Endothelial cell of umbilical vein (primary cell): Measurements from ENCODE around the gene ZNF821. TPM values are rescaled to one million over a fixed set of nuclear protein-coding genes. Genes with fewer than 3 reads are reported as not detected.

Source experiments
- BruUV-seq: library from RNA; stranded (reverse); fragments of 400-500 nt; replicated peaks from 2 replicates; lab custom pipeline; 2021; lab: Mats Ljungman, UMichigan
- CTCF ChIA-PET: fragments of 300-600, 350-600 bp; sonication (Branson Sonifier 250); formaldehyde crosslinking; loops from one replicate; lab custom pipeline; 2021; ENCODE audit warnings: antibody characterized with exemption, inconsistent platforms; lab: Charles Lee
- POLR2A ChIA-PET: fragments of 300-600, 350-600 bp; sonication (Branson Sonifier 250); formaldehyde crosslinking; loops from one replicate; lab custom pipeline; 2021; ENCODE audit warnings: antibody characterized with exemption, inconsistent platforms; lab: Charles Lee
- DNase-seq: peaks from one replicate; pipeline ENCODE4 v3.0.0-alpha.2; 2011; ENCODE audit warnings: low read depth, low spot score
- FAIRE-seq: peaks from 2 replicates; lab custom pipeline; 2011; peaks lifted over from hg19 to GRCh38; lab: Jason Lieb, UNC
- H2AFZ ChIP-seq: 2 replicates; pipeline ENCODE4 v1.6.0; 2012; ENCODE audit warnings: low read depth, low read length, control low read depth, inconsistent platforms
- H3K27ac ChIP-seq: 2 replicates; pipeline ENCODE4 v1.5.1; 2011; ENCODE audit warnings: low read depth, mild to moderate bottlenecking, control low read depth, low read length, moderate library complexity; ENCODE audit not compliant: insufficient read depth
- H3K27me3 ChIP-seq, 2 experiments: 2 replicates each; pipeline versions ENCODE4 v1.6.0 to v1.6.1; 2011; ENCODE audit warnings: low read length in 2 of 2, mixed read lengths in 1 of 2; ENCODE audit not compliant: control insufficient read depth in 2 of 2, insufficient read depth in 2 of 2
- H3K36me3 ChIP-seq, 2 experiments: 2 replicates in 1 of 2; 3 replicates in 1 of 2; pipeline ENCODE4 v1.5.1; 2011; ENCODE audit warnings: low read length in 2 of 2, mild to moderate bottlenecking in 1 of 2, moderate library complexity in 1 of 2; ENCODE audit not compliant: control insufficient read depth in 2 of 2, insufficient read depth in 2 of 2; ENCODE audit errors: extremely low read depth in 1 of 2
- H3K4me1 ChIP-seq: 3 replicates; pipeline ENCODE4 v1.5.1; 2011; ENCODE audit warnings: mild to moderate bottlenecking, low read length; ENCODE audit not compliant: control insufficient read depth, insufficient read depth; ENCODE audit errors: extremely low read depth
- H3K4me2 ChIP-seq: 2 replicates; pipeline ENCODE4 v1.6.1; 2011; ENCODE audit warnings: low read length, control low read depth, mixed read lengths; ENCODE audit not compliant: insufficient read depth
- H3K4me3 ChIP-seq, 3 experiments: fragments of 200-600 bp in 1 of 3; sonication (generic), shearing (Covaris generic) in 1 of 3; replicated peaks in 1 of 3; 2 replicates each; pipeline ENCODE4 v1.5.1; 2011 to 2016; ENCODE audit warnings: control low read depth in 3 of 3, low read length in 3 of 3, mild to moderate bottlenecking in 2 of 3, inconsistent platforms in 1 of 3, low read depth in 1 of 3, moderate library complexity in 1 of 3; ENCODE audit not compliant: insufficient read depth in 1 of 3
- H3K79me2 ChIP-seq: 2 replicates; pipeline ENCODE4 v1.6.0; 2012; ENCODE audit warnings: low read length, inconsistent platforms; ENCODE audit not compliant: control insufficient read depth, insufficient read depth
- H3K9ac ChIP-seq: replicated peaks from 2 replicates; pipeline ENCODE3; 2011; ENCODE audit warnings: low read length, control low read depth; ENCODE audit not compliant: insufficient read depth; ENCODE audit errors: extremely low read depth
- H3K9me1 ChIP-seq: replicated peaks from 3 replicates; pipeline ENCODE4 v1.6.0; 2011; ENCODE audit warnings: mild to moderate bottlenecking, low read length; ENCODE audit not compliant: control insufficient read depth, insufficient read depth; ENCODE audit errors: extremely low read depth
- H3K9me3 ChIP-seq: replicated peaks from 2 replicates; pipeline ENCODE4 v1.5.1; 2012; ENCODE audit warnings: low read length, inconsistent platforms; ENCODE audit not compliant: control insufficient read depth, insufficient read depth
- H4K20me1 ChIP-seq: replicated peaks from 2 replicates; pipeline ENCODE3; 2011; ENCODE audit warnings: mild to moderate bottlenecking, low read length; ENCODE audit not compliant: control insufficient read depth, insufficient read depth; ENCODE audit errors: extremely low read depth
- EZH2 ChIP-seq: IDR thresholded peaks from 2 replicates; pipeline ENCODE4 v1.6.1; 2012; ENCODE audit warnings: borderline replicate concordance, low read depth, mild to moderate bottlenecking, moderate library complexity, low read length, inconsistent platforms; ENCODE audit not compliant: severe bottlenecking
- FOS ChIP-seq: IDR thresholded peaks from 2 replicates; pipeline ENCODE4 v1.6.1; 2011; ENCODE audit warnings: mild to moderate bottlenecking, low read length, moderate library complexity, borderline replicate concordance; ENCODE audit not compliant: insufficient read depth
- GATA2 ChIP-seq: IDR thresholded peaks from 2 replicates; pipeline ENCODE4 v1.7.0; 2011; ENCODE audit warnings: low read depth, mild to moderate bottlenecking, moderate library complexity, mixed read lengths, low read length; ENCODE audit not compliant: insufficient read length, insufficient read depth
- JUN ChIP-seq: IDR thresholded peaks from 2 replicates; pipeline ENCODE4 v1.6.1; 2011; ENCODE audit warnings: borderline replicate concordance, low read depth; ENCODE audit not compliant: insufficient read length, insufficient read depth
- MAX ChIP-seq: IDR thresholded peaks from 2 replicates; pipeline ENCODE4 v1.6.1; 2011; ENCODE audit not compliant: insufficient read depth, insufficient read length
- MYC ChIP-seq: IDR thresholded peaks from one replicate; pipeline ENCODE4 v1.6.1; 2011; ENCODE audit warnings: mild to moderate bottlenecking, low read depth, low read length
- POLR2A ChIP-seq: IDR thresholded peaks from 2 replicates; pipeline ENCODE4 v1.6.1; 2012; ENCODE audit warnings: low read depth, mild to moderate bottlenecking, control low read depth, low read length
- POLR2AphosphoS5 ChIP-seq: IDR thresholded peaks from 2 replicates; pipeline ENCODE4 v1.6.1; 2012; ENCODE audit warnings: low read depth, mild to moderate bottlenecking, control low read depth, low read length, moderate library complexity; ENCODE audit not compliant: insufficient read depth
- dilution Hi-C: fragments of 300-500 bp; cut with MboI; formaldehyde crosslinking; loops from one replicate; pipeline ENCODE4 v1.15.0; 2019; ENCODE audit warnings: low sequenced_read_pairs; ENCODE audit not compliant: extremely low pct_ligation_motif_present
- intact Hi-C: fragments of 100-400 bp; cut with micrococcal nuclease; formaldehyde crosslinking; loops from one replicate; pipeline ENCODE4 v1.10.0; 2022
- polyA plus RNA-seq, 4 experiments: library from polyadenylated mRNA; depleted of rRNA in 3 of 4; stranded (reverse) in 3 of 4; unstranded in 1 of 4; fragments of >200 nt; gene quantifications; 2 replicates each; pipeline versions ENCODE4 v1.2.1 to v1.2.3, GENCODE V29; 2011 to 2012; ENCODE audit warnings: missing spikeins in 1 of 4
- total RNA-seq: library from RNA; stranded (reverse); gene quantifications from 2 replicates; pipeline ENCODE4 v1.2.3, GENCODE V29; 2021
- TF ChIP-seq, protein P1 (sequence below), 2 donors: IDR thresholded peaks; 1 replicate in 1 of 2; 2 replicates in 1 of 2; pipeline ENCODE4 v1.5.1; 2011; ENCODE audit warnings: low read length in 2 of 2, mild to moderate bottlenecking in 2 of 2, moderate library complexity in 2 of 2, control low read depth in 1 of 2, inconsistent platforms in 1 of 2, low read depth in 1 of 2; ENCODE audit not compliant: insufficient read depth in 1 of 2; ENCODE audit errors: extremely low read depth in 1 of 2

Gene ZNF821
- total and polyA plus RNA-seq, 2 donors (not counting 3 experiments of a cell fraction or from before 2014, with no cell fraction given): 7.3 to 8.1 TPM

DNA sequence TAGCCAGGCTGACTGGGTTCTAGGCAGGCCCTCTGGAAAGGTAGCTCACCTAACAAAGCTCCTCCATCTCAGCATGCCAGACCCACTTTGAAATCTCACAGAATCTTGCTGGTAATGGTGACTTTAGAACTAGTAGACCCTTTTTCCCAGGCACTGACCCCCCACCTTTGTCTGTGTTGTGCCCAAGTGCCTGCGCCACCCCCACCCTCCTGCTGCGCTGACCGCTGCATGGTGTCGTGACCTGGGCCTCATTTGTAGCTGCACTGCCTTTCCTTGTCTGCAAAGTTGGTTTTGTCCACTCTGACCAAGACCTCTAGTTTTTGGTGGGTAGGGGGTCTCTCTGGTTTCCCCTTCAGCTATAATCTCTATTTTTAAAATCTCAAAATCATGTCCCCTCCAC is 31.4 kb downstream of the ZNF821 start:
- no peaks in the 10 kb centered on the region for H3K9me1 ChIP-seq
- no TSS peak for BruUV-seq
- peaks cover 18% of the 10 kb centered on the region for H3K79me2 ChIP-seq

More for the DNA sequence above, 31.4 kb downstream of the ZNF821 start:
- Histone ChIP-seq H3K27me3 (no peaks in the 10 kb centered on the region), H3K36me3 (peaks cover 18 to 28% of the 10 kb centered on the region in 2 experiments), H3K4me3 (no peak overlapping the region), H3K4me1 (no peaks in the 10 kb centered on the region), H3K9me3 (no peaks in the 10 kb centered on the region), H2AFZ (no peak overlapping the region), H3K9ac (no peak overlapping the region), H4K20me1 (no peaks in the 10 kb centered on the region), H3K4me2 (no peak overlapping the region), H3K27ac (no peak overlapping the region)
- DNase-seq: no peak
- ChIA-PET POLR2A (no interaction called here), CTCF (interaction anchor here (2.4 kb wide), 1 partner anchor 31 kb away, joined by 11 read pairs; the partner anchor contains the start of gene ZNF821)
- TF ChIP-seq POLR2AphosphoS5 (no peak), EZH2 (no peak), GATA2 (no peak), MAX (no peak), MYC (no peak), JUN (no peak), POLR2A (no peak), FOS (no peak)
- TF ChIP-seq, protein P1, sequence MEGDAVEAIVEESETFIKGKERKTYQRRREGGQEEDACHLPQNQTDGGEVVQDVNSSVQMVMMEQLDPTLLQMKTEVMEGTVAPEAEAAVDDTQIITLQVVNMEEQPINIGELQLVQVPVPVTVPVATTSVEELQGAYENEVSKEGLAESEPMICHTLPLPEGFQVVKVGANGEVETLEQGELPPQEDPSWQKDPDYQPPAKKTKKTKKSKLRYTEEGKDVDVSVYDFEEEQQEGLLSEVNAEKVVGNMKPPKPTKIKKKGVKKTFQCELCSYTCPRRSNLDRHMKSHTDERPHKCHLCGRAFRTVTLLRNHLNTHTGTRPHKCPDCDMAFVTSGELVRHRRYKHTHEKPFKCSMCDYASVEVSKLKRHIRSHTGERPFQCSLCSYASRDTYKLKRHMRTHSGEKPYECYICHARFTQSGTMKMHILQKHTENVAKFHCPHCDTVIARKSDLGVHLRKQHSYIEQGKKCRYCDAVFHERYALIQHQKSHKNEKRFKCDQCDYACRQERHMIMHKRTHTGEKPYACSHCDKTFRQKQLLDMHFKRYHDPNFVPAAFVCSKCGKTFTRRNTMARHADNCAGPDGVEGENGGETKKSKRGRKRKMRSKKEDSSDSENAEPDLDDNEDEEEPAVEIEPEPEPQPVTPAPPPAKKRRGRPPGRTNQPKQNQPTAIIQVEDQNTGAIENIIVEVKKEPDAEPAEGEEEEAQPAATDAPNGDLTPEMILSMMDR (IDR thresholded peaks at IDR 0.05; ENCODE audit: extremely low read depth in 1 of 2, insufficient read depth in 1 of 2, low read depth in 1 of 2, low read length in 2 of 2): no peak
- dilution Hi-C loops (no loop called here), intact Hi-C loops (no loop called here)
- FAIRE-seq: no peak
